GM18858 (cell line): Measurements from ENCODE around the gene EEIG2.

ENCODE experiments used
- ATAC-seq: cut with Tn5 transposase; IDR thresholded peaks from one replicate; pipeline ENCODE4 v1.9.1; 2021; ENCODE audit not compliant: unreplicated experiment

EEIG2 gene

GRCh38 chr1:108575375-108575774 lies 15.5 kb downstream of the EEIG2 start:
- no peak for ATAC-seq

GRCh38 chr1:108583757-108584427 lies 24.0 kb downstream of the EEIG2 start:
- no peak for ATAC-seq

GRCh38 chr1:108584428-108584856 lies 24.5 kb downstream of the EEIG2 start:
- peak; percentile 62 for ATAC-seq

GRCh38 chr1:108585313-108585712 lies 25.4 kb downstream of the EEIG2 start:
- no peak for ATAC-seq

- ATAC-seq, result no peak
These were observed 30.5 kb downstream of the EEIG2 start for GRCh38 chr1:108590441-108590840.

- no peak for ATAC-seq
These were observed 31.1 kb downstream of the EEIG2 start for GRCh38 chr1:108590957-108591356.

- ATAC-seq, result no peak
These were observed 31.6 kb downstream of the EEIG2 start for GRCh38 chr1:108591466-108591865.

GRCh38 chr1:108592030-108592759 lies 32.3 kb downstream of the EEIG2 start:
- no peak for ATAC-seq

- no peak for ATAC-seq
These were observed 33.5 kb downstream of the EEIG2 start for GRCh38 chr1:108593448-108593847.

GRCh38 chr1:108595507-108595906 lies 35.6 kb downstream of the EEIG2 start:
- no peak for ATAC-seq

- ATAC-seq, result no peak
These were observed 37.1 kb downstream of the EEIG2 start for GRCh38 chr1:108597041-108597440.

- ATAC-seq, result no peak
These were observed 38.4 kb downstream of the EEIG2 start for GRCh38 chr1:108598340-108598739.

GRCh38 chr1:108600504-108600903 lies 40.6 kb downstream of the EEIG2 start:
- ATAC-seq, result no peak

GRCh38 chr1:108601708-108602410 lies 42.0 kb downstream of the EEIG2 start:
- ATAC-seq, result no peak

GRCh38 chr1:108605633-108606032 lies 45.7 kb downstream of the EEIG2 start:
- ATAC-seq, result no peak

- ATAC-seq, result no peak
These were observed 46.6 kb downstream of the EEIG2 start for GRCh38 chr1:108606478-108606877.

GRCh38 chr1:108609483-108610049 lies 49.7 kb downstream of the EEIG2 start:
- ATAC-seq, result no peak
